ENCODE results near the gene PI4K2A.

DNA sequence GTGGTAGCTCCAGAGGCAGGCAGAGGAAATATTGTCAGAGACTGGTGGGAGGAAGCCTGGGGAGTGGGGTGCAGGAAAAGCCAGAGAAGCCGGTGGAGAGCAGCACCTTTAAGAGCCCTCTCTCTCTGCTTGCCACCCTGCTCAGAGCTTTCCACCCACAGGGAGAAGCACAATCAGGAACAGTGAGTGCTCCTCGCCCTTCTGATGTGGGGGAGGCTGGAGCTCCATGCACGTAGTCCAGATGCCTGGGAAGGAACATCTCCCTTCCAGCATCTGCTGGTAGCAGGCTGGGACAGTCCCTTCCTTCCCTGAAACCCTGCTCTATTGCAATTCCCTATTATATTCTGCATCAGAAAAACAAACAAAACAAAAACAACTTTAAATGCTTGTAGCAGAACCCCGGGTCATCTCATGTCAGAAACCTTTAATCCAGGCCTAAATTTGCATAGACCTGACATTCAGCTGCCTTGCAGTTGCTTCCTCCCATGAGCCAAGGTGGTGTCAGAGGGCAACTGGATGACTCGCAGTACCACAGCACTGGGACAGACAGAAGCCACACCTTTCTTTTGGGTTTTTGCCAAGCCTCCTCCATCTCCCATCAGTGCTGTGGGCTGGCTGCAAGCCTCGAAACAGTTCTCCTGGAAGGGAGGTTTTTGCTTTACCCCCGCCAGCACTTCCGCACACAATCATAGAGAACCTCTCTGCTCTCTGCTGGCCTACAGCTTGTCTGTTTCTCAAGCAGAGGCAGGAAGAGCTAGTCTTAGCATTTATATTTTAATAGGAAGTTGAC is 33.5 kb downstream of the PI4K2A start:
- TF ChIP-seq CTCF (conservative IDR thresholded peaks at IDR 0.05; ENCODE audit: low read depth, low read length) = no peak
- TF ChIP-seq CEBPB (IDR thresholded peaks at IDR 0.05; ENCODE audit: low read depth, low read length) = no peak
- no peak for TF ChIP-seq RAD21 (IDR thresholded peaks at IDR 0.05; ENCODE audit: low read length)
- TF ChIP-seq RCOR1 (IDR thresholded peaks at IDR 0.05; ENCODE audit: insufficient replicate concordance, low read length) = no peak
- TF ChIP-seq FOS (IDR thresholded peaks at IDR 0.05; ENCODE audit: low read depth, low read length) = no peak
- TF ChIP-seq POLR2A (IDR thresholded peaks at IDR 0.05; ENCODE audit: low read depth, low read length) = no peak; the same call in 1 of the 2 replicates
- TF ChIP-seq RFX5 (IDR thresholded peaks at IDR 0.05; ENCODE audit: low read depth, low read length) = no peak
- TF ChIP-seq MAZ (IDR thresholded peaks at IDR 0.05; ENCODE audit: borderline replicate concordance, low read depth, low read length) = no peak
- TF ChIP-seq CHD1 (IDR thresholded peaks at IDR 0.05; ENCODE audit: low read depth, low read length) = no peak
- no peak for TF ChIP-seq SMC3 (IDR thresholded peaks at IDR 0.05; ENCODE audit: low read depth, low read length)
- no peak for TF ChIP-seq MAFK (IDR thresholded peaks at IDR 0.05; ENCODE audit: low read depth, low read length)
- TF ChIP-seq MXI1 (IDR thresholded peaks at IDR 0.05; ENCODE audit: borderline replicate concordance, low read depth, low read length) = no peak
- no peak for TF ChIP-seq BHLHE40 (IDR thresholded peaks at IDR 0.05; ENCODE audit: low read depth, low read length)
- TF ChIP-seq ELK1 (IDR thresholded peaks at IDR 0.05; ENCODE audit: borderline replicate concordance, low read depth, low read length) = no peak
